ENCODE results near the gene LPAR3.

- TF ChIP-seq POLR2A (IDR thresholded peaks at IDR 0.05) (no peak), CTCF (IDR thresholded peaks at IDR 0.05) (no peak)
Observed at GRCh38 chr1:84800090-84801073, 92.6 kb downstream of the LPAR3 start.
